ENCODE measurements around the gene PDE1C. TPM values are rescaled to one million over a fixed set of nuclear protein-coding genes. Genes with fewer than 3 reads are reported as not detected.

PDE1C gene
- polyA plus RNA-seq, 1 of the 3 experiments (the other 2 are of a cell fraction) = 4.6 TPM

DNA sequence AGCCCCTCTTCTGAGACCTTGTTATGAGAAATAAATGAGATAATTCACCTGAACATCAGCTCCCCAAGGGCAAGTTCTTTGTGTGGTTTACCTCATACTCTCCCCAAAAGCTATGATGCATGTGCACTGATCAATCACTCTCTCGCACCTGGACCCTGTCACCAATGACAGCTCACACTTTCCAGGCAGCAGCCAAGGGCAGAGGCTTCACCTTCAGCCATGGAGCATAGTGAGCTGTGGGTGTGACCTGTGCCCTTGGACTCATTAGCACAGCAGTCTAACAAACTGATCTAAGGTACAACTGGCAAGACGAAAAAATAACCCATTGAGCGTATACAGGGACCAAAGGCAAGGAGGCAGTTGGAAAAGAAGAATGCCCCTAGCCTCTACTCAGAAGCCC, 17.0 kb downstream of the PDE1C start:
- no peak for TF ChIP-seq SMC3 (IDR thresholded peaks at IDR 0.05; ENCODE audit: low read depth, low read length)
- TF ChIP-seq SIN3A (IDR thresholded peaks at IDR 0.05; ENCODE audit: borderline replicate concordance, low read depth, low read length) = no peak
- TF ChIP-seq FOSL2 (IDR thresholded peaks at IDR 0.05; ENCODE audit: borderline replicate concordance, low read depth) = no peak
- TF ChIP-seq YY1 (IDR thresholded peaks at IDR 0.05; ENCODE audit: low read depth) = no peak
- no peak for TF ChIP-seq NFIC (IDR thresholded peaks at IDR 0.05; ENCODE audit: borderline replicate concordance)
- no peak for TF ChIP-seq RXRA (IDR thresholded peaks at IDR 0.05; ENCODE audit: borderline replicate concordance, low read depth)
- TF ChIP-seq FOXJ3 (CRISPR knock-in tag; IDR thresholded peaks at IDR 0.05) = no peak
- TF ChIP-seq RFX5 (IDR thresholded peaks at IDR 0.05; ENCODE audit: low read length) = no peak
- TF ChIP-seq, protein P1, sequence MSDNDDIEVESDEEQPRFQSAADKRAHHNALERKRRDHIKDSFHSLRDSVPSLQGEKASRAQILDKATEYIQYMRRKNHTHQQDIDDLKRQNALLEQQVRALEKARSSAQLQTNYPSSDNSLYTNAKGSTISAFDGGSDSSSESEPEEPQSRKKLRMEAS (IDR thresholded peaks at IDR 0.05; ENCODE audit: low read depth) = no peak
- TF ChIP-seq FOXM1 (IDR thresholded peaks at IDR 0.05; ENCODE audit: low read depth) = no peak
- no peak for TF ChIP-seq EZH2phosphoT487 (IDR thresholded peaks at IDR 0.05; ENCODE audit: borderline replicate concordance, low read depth)
- TF ChIP-seq TAF1 (IDR thresholded peaks at IDR 0.05; ENCODE audit: borderline replicate concordance, low read depth, low read length) = no peak
- TF ChIP-seq CHD2 (IDR thresholded peaks at IDR 0.05; ENCODE audit: low read length, partially characterized antibody) = no peak
- TF ChIP-seq, protein P2, sequence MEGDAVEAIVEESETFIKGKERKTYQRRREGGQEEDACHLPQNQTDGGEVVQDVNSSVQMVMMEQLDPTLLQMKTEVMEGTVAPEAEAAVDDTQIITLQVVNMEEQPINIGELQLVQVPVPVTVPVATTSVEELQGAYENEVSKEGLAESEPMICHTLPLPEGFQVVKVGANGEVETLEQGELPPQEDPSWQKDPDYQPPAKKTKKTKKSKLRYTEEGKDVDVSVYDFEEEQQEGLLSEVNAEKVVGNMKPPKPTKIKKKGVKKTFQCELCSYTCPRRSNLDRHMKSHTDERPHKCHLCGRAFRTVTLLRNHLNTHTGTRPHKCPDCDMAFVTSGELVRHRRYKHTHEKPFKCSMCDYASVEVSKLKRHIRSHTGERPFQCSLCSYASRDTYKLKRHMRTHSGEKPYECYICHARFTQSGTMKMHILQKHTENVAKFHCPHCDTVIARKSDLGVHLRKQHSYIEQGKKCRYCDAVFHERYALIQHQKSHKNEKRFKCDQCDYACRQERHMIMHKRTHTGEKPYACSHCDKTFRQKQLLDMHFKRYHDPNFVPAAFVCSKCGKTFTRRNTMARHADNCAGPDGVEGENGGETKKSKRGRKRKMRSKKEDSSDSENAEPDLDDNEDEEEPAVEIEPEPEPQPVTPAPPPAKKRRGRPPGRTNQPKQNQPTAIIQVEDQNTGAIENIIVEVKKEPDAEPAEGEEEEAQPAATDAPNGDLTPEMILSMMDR (IDR thresholded peaks at IDR 0.05) = no peak
- no peak for TF ChIP-seq TCF12 (IDR thresholded peaks at IDR 0.05)
- TF ChIP-seq, protein P3, sequence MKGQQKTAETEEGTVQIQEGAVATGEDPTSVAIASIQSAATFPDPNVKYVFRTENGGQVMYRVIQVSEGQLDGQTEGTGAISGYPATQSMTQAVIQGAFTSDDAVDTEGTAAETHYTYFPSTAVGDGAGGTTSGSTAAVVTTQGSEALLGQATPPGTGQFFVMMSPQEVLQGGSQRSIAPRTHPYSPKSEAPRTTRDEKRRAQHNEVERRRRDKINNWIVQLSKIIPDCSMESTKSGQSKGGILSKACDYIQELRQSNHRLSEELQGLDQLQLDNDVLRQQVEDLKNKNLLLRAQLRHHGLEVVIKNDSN (IDR thresholded peaks at IDR 0.05; ENCODE audit: borderline replicate concordance, low read depth) = no peak

DNA sequence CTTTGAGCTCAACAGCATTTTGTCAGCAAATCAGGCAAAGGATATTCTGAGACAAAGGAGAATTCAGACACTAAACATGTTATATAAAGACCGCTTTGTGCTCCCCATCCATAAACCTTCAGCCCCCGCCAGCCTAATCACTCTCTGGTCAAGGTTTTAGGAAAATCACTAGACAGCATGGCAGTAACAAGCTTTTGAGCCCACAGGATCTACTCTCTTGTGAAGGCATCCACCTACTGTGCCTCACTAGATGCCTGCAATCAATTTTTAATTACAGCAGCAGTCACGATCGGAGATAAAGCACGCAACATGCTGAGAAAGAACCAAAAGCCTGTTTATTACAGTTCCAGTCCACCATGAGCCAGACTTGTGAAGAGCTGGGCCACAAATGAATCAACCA, 19.1 kb downstream of the PDE1C start:
- Histone ChIP-seq H3K4me1 (ENCODE audit: control insufficient read depth in 1 of 2, insufficient read depth in 2 of 2, low read depth in 1 of 2, low read length in 1 of 2) (no peaks in the 10 kb centered on the region; a peak in 1 of 4 replicates), H3F3A (replicated peaks; ENCODE audit: insufficient read depth) (no peaks in the 10 kb centered on the region), H3K79me2 (ENCODE audit: insufficient read depth) (no peaks in the 10 kb centered on the region), H3K36me3 (replicated peaks in 1 of 2; ENCODE audit: control insufficient read depth in 1 of 2, insufficient read depth in 2 of 2, low read length in 1 of 2) (no peaks in the 10 kb centered on the region), H3K27ac (ENCODE audit: low read depth in 2 of 2, low read length in 1 of 2) (no peak overlapping the region), H3K27me3 (ENCODE audit: insufficient read depth) (peaks cover 7% of the 10 kb centered on the region; the same call in 1 of the 2 replicates), H3K4me2 (no peak overlapping the region), H3K9me3 (no peaks in the 10 kb centered on the region), H4K20me1 (ENCODE audit: insufficient read depth) (no peaks in the 10 kb centered on the region), H3K9ac (no peak overlapping the region), H3K9me2 (no peaks in the 10 kb centered on the region), H2AFZ (ENCODE audit: low read depth) (no peak overlapping the region), H3K4me3 (ENCODE audit: low read depth in 2 of 2, low read length in 1 of 2) (no peak overlapping the region)
- WGBS (ENCODE audit: low lambda C conversion rate) = 21% methylated on average over 5 of the region's 5 CpGs
- POLR2A ChIA-PET = no interaction called here
- CTCF ChIA-PET = interaction anchor here (1.8 kb wide), 1 partner anchor 11 kb away, joined by 4 read pairs; no protein-coding TSS in a partner anchor
- DNase-seq = no peak
- no peak for TF ChIP-seq FOXJ3 (CRISPR knock-in tag; IDR thresholded peaks at IDR 0.05)
- TF ChIP-seq RCOR1 (IDR thresholded peaks at IDR 0.05; ENCODE audit: low read length) = no peak
- TF ChIP-seq, protein P2 (IDR thresholded peaks at IDR 0.05) = no peak
- TF ChIP-seq TCF12 (IDR thresholded peaks at IDR 0.05) = no peak
- no peak for TF ChIP-seq GABPA (IDR thresholded peaks at IDR 0.05; ENCODE audit: low read depth)
- no peak for TF ChIP-seq FOSL2 (IDR thresholded peaks at IDR 0.05; ENCODE audit: borderline replicate concordance, low read depth)
- no peak for TF ChIP-seq FOXM1 (IDR thresholded peaks at IDR 0.05; ENCODE audit: low read depth)
- TF ChIP-seq YY1 (IDR thresholded peaks at IDR 0.05; ENCODE audit: low read depth) = no peak
- TF ChIP-seq, protein P4, sequence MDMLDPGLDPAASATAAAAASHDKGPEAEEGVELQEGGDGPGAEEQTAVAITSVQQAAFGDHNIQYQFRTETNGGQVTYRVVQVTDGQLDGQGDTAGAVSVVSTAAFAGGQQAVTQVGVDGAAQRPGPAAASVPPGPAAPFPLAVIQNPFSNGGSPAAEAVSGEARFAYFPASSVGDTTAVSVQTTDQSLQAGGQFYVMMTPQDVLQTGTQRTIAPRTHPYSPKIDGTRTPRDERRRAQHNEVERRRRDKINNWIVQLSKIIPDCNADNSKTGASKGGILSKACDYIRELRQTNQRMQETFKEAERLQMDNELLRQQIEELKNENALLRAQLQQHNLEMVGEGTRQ (IDR thresholded peaks at IDR 0.05; ENCODE audit: borderline replicate concordance, low read depth, low read length) = no peak
- TF ChIP-seq EP300 (IDR thresholded peaks at IDR 0.05; ENCODE audit: borderline replicate concordance in 1 of 2, low read depth in 1 of 2, low read length in 1 of 2) = no peak
- TF ChIP-seq, protein P3 (IDR thresholded peaks at IDR 0.05; ENCODE audit: borderline replicate concordance, low read depth) = no peak

More for the DNA sequence above, 17.0 kb downstream of the PDE1C start:
- no peaks in the 10 kb centered on the region for H3K36me3 ChIP-seq (replicated peaks in 1 of 2; ENCODE audit: control insufficient read depth in 1 of 2, insufficient read depth in 2 of 2, low read length in 1 of 2)
- H3K9me3 ChIP-seq = no peaks in the 10 kb centered on the region
- H3F3A ChIP-seq (replicated peaks; ENCODE audit: insufficient read depth) = no peaks in the 10 kb centered on the region
- peaks cover under 1 to 3% of the 10 kb centered on the region in 2 experiments; a peak in 2 of 4 replicates for H3K4me1 ChIP-seq (ENCODE audit: control insufficient read depth in 1 of 2, insufficient read depth in 2 of 2, low read depth in 1 of 2, low read length in 1 of 2)
- DNase-seq = no peak
- H3K27me3 ChIP-seq (ENCODE audit: insufficient read depth) = peaks cover 9% of the 10 kb centered on the region; the same call in 1 of the 2 replicates
- no peak overlapping the region for H3K4me3 ChIP-seq (ENCODE audit: low read depth in 2 of 2, low read length in 1 of 2)
- ChIA-PET POLR2A (no interaction called here), CTCF (no interaction called here)
- H3K9me2 ChIP-seq = no peaks in the 10 kb centered on the region
- no peak overlapping the region for H3K9ac ChIP-seq
- H3K27ac ChIP-seq (ENCODE audit: low read depth in 2 of 2, low read length in 1 of 2) = no peak overlapping the region
- no peak overlapping the region for H3K4me2 ChIP-seq
- no peak overlapping the region for H2AFZ ChIP-seq (ENCODE audit: low read depth)
- WGBS (ENCODE audit: low lambda C conversion rate) = 19% methylated on average over 3 of the region's 3 CpGs
- H3K79me2 ChIP-seq (ENCODE audit: insufficient read depth) = no peaks in the 10 kb centered on the region
- no peaks in the 10 kb centered on the region for H4K20me1 ChIP-seq (ENCODE audit: insufficient read depth)

All from SK-N-SH (cell line).